ENCODE measurements around the gene ADRA2C.

The ADRA2C gene

DNA sequence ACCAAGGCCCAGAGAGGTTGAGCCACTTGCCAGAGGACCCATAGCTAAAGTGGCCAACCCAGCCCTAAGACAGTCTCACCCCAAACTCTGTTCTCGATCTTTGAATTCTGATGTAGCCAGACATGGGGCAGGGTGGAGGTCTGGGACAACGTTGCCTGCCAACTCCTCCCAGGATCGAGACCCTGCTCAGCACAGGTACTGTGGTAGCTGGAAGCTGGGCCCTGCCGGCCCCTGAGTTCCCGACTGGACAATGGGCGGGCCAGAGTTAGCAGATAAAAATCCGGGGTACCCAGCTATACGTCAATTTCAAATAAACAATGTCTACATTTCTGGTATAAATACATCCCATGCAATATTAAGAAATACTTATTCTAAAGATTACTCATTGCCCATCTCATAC, 35.3 kb downstream of the ADRA2C start:
- Histone ChIP-seq H3K9me3 (ENCODE audit: control insufficient read depth, insufficient read depth, low read length) (peaks cover 6% of the 10 kb centered on the region; the same call in 1 of the 2 replicates), H3K9me2 (replicated peaks; ENCODE audit: control insufficient read depth, low read length) (no peaks in the 10 kb centered on the region), H3K4me3 (ENCODE audit: low read length) (no peak overlapping the region), H3K4me2 (ENCODE audit: low read length) (no peak overlapping the region), H3F3A (ENCODE audit: control insufficient read depth, insufficient read depth) (no peaks in the 10 kb centered on the region), H3K27ac (ENCODE audit: low read depth, low read length) (no peak overlapping the region), H3K36me3 (ENCODE audit: control insufficient read depth, low read length) (no peaks in the 10 kb centered on the region), H4K20me1 (ENCODE audit: control insufficient read depth, insufficient read depth, low read depth, low read length) (no peaks in the 10 kb centered on the region), H3K4me1 (ENCODE audit: control insufficient read depth, low read length) (no peaks in the 10 kb centered on the region), H3K27me3 (ENCODE audit: control insufficient read depth, low read length) (no peaks in the 10 kb centered on the region), H3K79me2 (ENCODE audit: control insufficient read depth, low read length) (no peaks in the 10 kb centered on the region)
- TF ChIP-seq EZH2phosphoT487 (IDR thresholded peaks at IDR 0.05; ENCODE audit: borderline replicate concordance, low read length) = no peak
- TF ChIP-seq, protein P1, sequence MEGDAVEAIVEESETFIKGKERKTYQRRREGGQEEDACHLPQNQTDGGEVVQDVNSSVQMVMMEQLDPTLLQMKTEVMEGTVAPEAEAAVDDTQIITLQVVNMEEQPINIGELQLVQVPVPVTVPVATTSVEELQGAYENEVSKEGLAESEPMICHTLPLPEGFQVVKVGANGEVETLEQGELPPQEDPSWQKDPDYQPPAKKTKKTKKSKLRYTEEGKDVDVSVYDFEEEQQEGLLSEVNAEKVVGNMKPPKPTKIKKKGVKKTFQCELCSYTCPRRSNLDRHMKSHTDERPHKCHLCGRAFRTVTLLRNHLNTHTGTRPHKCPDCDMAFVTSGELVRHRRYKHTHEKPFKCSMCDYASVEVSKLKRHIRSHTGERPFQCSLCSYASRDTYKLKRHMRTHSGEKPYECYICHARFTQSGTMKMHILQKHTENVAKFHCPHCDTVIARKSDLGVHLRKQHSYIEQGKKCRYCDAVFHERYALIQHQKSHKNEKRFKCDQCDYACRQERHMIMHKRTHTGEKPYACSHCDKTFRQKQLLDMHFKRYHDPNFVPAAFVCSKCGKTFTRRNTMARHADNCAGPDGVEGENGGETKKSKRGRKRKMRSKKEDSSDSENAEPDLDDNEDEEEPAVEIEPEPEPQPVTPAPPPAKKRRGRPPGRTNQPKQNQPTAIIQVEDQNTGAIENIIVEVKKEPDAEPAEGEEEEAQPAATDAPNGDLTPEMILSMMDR (IDR thresholded peaks at IDR 0.05; ENCODE audit: low read depth, low read length, poor library complexity, severe bottlenecking) = no peak

DNA sequence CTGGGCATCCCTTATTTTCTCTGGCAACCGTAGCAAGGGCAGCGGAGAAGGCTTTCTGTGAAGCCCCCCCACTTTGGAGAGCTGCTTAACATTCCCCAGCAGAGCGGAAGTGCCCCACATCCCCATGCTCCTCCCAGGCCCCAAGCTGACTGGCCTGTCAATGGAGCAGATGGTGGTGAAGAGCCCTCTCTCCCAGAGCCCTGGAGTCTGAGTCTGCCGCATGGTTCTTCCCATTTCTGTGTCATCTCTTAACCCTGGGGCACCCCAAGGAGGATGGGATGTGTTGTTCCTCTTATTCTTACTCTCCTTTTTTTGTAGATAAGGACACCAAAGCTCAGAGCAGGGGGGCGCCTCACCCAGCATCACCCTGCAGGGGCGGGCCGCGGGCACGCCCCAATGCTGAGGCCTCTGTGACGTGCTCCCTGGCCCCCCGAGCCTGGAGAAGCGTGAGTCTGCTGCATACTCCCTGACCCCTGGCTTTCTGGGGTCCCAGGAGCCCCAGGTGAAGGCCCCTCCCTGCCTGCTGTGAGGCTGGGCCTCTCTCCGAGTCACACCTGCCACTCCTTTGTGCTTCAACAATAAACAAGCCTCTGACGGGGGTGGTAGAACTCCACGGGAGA, 35.9 kb downstream of the ADRA2C start:
- no peak overlapping the region for H3K4me2 ChIP-seq (ENCODE audit: low read length)
- H3F3A ChIP-seq (ENCODE audit: control insufficient read depth, insufficient read depth) = no peaks in the 10 kb centered on the region
- no peak overlapping the region for H3K4me3 ChIP-seq (ENCODE audit: low read length)
- no peak for TF ChIP-seq EZH2phosphoT487 (IDR thresholded peaks at IDR 0.05; ENCODE audit: borderline replicate concordance, low read length)
- TF ChIP-seq, protein P1 (IDR thresholded peaks at IDR 0.05; ENCODE audit: low read depth, low read length, poor library complexity, severe bottlenecking) = no peak
- H3K36me3 ChIP-seq (ENCODE audit: control insufficient read depth, low read length) = no peaks in the 10 kb centered on the region
- no peaks in the 10 kb centered on the region for H4K20me1 ChIP-seq (ENCODE audit: control insufficient read depth, insufficient read depth, low read depth, low read length)
- H3K9me3 ChIP-seq (ENCODE audit: control insufficient read depth, insufficient read depth, low read length) = peaks cover under 1% of the 10 kb centered on the region; the same call in 1 of the 2 replicates
- no peaks in the 10 kb centered on the region for H3K27me3 ChIP-seq (ENCODE audit: control insufficient read depth, low read length)
- H3K4me1 ChIP-seq (ENCODE audit: control insufficient read depth, low read length) = no peaks in the 10 kb centered on the region
- no peaks in the 10 kb centered on the region for H3K79me2 ChIP-seq (ENCODE audit: control insufficient read depth, low read length)
- H3K9me2 ChIP-seq (replicated peaks; ENCODE audit: control insufficient read depth, low read length) = no peaks in the 10 kb centered on the region
- H3K27ac ChIP-seq (ENCODE audit: low read depth, low read length) = no peak overlapping the region

DNA sequence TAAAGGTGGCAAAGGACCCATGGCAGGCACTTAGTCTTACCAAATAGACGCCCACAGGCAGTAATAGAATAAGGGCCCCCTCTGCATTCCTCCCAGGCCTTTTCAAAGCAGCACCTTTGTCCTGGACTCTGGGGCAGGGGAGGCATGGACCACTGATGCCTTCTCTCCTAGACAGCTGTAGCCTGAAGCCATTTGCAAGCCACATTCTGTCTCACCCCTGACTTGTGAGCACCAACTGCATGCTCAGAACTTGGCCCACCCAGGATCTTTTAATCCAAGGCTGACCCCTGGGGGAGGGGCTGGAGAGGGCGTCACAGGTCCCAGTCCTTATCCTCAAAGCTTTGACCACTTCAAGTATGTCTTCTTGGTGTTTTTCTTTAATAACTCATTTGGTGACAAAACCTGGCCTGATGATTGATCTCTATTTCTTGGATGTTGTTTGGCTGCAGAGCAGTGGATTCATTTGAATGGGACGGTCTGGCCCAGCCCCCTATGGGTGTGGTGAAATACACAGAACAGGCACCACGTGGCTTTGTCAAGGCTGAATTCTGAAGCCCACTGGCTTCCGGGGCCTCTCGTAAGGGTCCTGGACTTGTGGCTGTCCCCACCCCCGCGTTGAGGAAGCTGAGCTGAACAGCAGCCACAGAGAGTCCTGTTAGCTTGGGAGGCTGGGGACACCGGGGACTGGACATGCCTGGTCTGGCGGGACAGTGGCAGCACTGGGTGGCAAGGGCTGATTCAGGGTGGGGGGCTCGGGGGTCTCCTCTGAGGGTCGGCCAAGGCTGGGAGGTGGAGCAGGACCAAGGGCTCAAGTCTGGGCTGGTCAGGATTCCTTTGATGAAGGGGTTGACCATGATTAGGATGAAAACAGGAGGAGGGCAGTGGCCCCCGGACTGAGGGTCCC, 36.6 kb downstream of the ADRA2C start:
- Histone ChIP-seq H3K27ac (ENCODE audit: low read depth, low read length) (no peak overlapping the region), H3K79me2 (ENCODE audit: control insufficient read depth, low read length) (no peaks in the 10 kb centered on the region), H3K4me1 (ENCODE audit: control insufficient read depth, low read length) (no peaks in the 10 kb centered on the region), H3K4me2 (ENCODE audit: low read length) (no peak overlapping the region), H4K20me1 (ENCODE audit: control insufficient read depth, insufficient read depth, low read depth, low read length) (no peaks in the 10 kb centered on the region), H3F3A (ENCODE audit: control insufficient read depth, insufficient read depth) (no peaks in the 10 kb centered on the region), H3K27me3 (ENCODE audit: control insufficient read depth, low read length) (no peaks in the 10 kb centered on the region), H3K36me3 (ENCODE audit: control insufficient read depth, low read length) (no peaks in the 10 kb centered on the region), H3K9me2 (replicated peaks; ENCODE audit: control insufficient read depth, low read length) (no peaks in the 10 kb centered on the region), H3K4me3 (ENCODE audit: low read length) (no peak overlapping the region), H3K9me3 (ENCODE audit: control insufficient read depth, insufficient read depth, low read length) (no peaks in the 10 kb centered on the region)
- TF ChIP-seq, protein P1 (IDR thresholded peaks at IDR 0.05; ENCODE audit: low read depth, low read length, poor library complexity, severe bottlenecking) = no peak
- no peak for TF ChIP-seq EZH2phosphoT487 (IDR thresholded peaks at IDR 0.05; ENCODE audit: borderline replicate concordance, low read length)
